Activated CD4-positive, alpha-beta memory T cell treated with anti-CD3 and anti-CD28 coated beads, Interleukin-2, amount 10 ng/mL, durations not matched to agents 7 days and 5 days (primary cell): ENCODE data around the gene ACRBP. TPM values are rescaled to one million over a fixed set of nuclear protein-coding genes. Genes with fewer than 3 reads are reported as not detected.

Source experiments
- CTCF ChIA-PET: fragments of 350-600 bp; sonication (Branson Sonifier 250); formaldehyde crosslinking; loops from one replicate; lab custom pipeline; 2021; ENCODE audit warnings: antibody characterized with exemption, inconsistent platforms; lab: Charles Lee
- POLR2A ChIA-PET: fragments of 350-600 bp; sonication (Branson Sonifier 250); formaldehyde crosslinking; loops from one replicate; lab custom pipeline; 2021; ENCODE audit warnings: antibody characterized with exemption; lab: Charles Lee
- DNase-seq: peaks from one replicate; pipeline ENCODE4 v3.0.0-alpha.2; 2020
- H3K27ac Mint-ChIP-seq: one replicate; pipeline ENCODE4 v1.8.0; 2021; ENCODE audit warnings: mild to moderate bottlenecking, mixed read lengths
- H3K27me3 Mint-ChIP-seq: one replicate; pipeline ENCODE4 v1.8.0; 2021; ENCODE audit warnings: mixed read lengths
- H3K36me3 Mint-ChIP-seq: one replicate; pipeline ENCODE4 v1.8.0; 2021; ENCODE audit warnings: low read depth, mixed read lengths
- H3K4me1 Mint-ChIP-seq: one replicate; pipeline ENCODE4 v1.8.0; 2021; ENCODE audit warnings: mixed read lengths
- H3K4me3 Mint-ChIP-seq: one replicate; pipeline ENCODE4 v1.8.0; 2021; ENCODE audit warnings: mild to moderate bottlenecking, mixed read lengths
- H3K9me3 Mint-ChIP-seq: one replicate; pipeline ENCODE4 v1.8.0; 2021; ENCODE audit warnings: mixed read lengths
- total RNA-seq, 2 experiments: library from RNA; stranded (reverse); gene quantifications; one replicate each; pipeline ENCODE4 v1.2.3, GENCODE V29; 2021

The ACRBP gene
- total RNA-seq, 2 experiments from 2014 or later = 1.8 TPM

GRCh38 chr12:6630736-6631135 lies 16.5 kb downstream of the ACRBP start:
- peaks cover 58% of the 10 kb centered on the region for H3K4me1 Mint-ChIP-seq
- ChIA-PET POLR2A (interaction anchor here (1.4 to 2.3 kb wide), 9 partner anchors 10 to 388 kb away, joined by 3 to 16 read pairs (median 4); partner anchors contain the start of genes LPCAT3, NOP2 and ZNF384), CTCF (interaction anchor here (1.2 to 5.8 kb wide), 2 partner anchors 10 to 11 kb away, joined by 4 to 34 read pairs; no protein-coding TSS in a partner anchor)
- DNase-seq = no peak
- H3K27ac Mint-ChIP-seq = peak overlapping the region; percentile 91
- H3K27me3 Mint-ChIP-seq = no peaks in the 10 kb centered on the region
- peaks cover 5% of the 10 kb centered on the region for H3K36me3 Mint-ChIP-seq
- H3K4me3 Mint-ChIP-seq = peak overlapping the region; percentile 58
- no peaks in the 10 kb centered on the region for H3K9me3 Mint-ChIP-seq

GRCh38 chr12:6627616-6628015 lies 19.6 kb downstream of the ACRBP start:
- DNase-seq = peak; percentile 48
- H3K4me1 Mint-ChIP-seq = peaks cover 43% of the 10 kb centered on the region

GRCh38 chr12:6626654-6627283 lies 20.5 kb downstream of the ACRBP start:
- ChIA-PET POLR2A (interaction anchor here (1.3 to 1.9 kb wide), 3 partner anchors 38 to 126 kb away, joined by 5 to 7 read pairs (median 6); partner anchors contain the start of genes MLF2 and ZNF384), CTCF (interaction anchor here (0.7 to 1.4 kb wide), 2 partner anchors 13 to 63 kb away, joined by 3 to 4 read pairs; partner anchors contain the start of gene ZNF384)

More at GRCh38 chr12:6627616-6628015, 19.6 kb downstream of the ACRBP start:
- peak overlapping the region; percentile 71 for H3K27ac Mint-ChIP-seq
- POLR2A ChIA-PET = interaction anchor here (1.3 to 1.9 kb wide), 3 partner anchors 37 to 125 kb away, joined by 5 to 7 read pairs (median 6); partner anchors contain the start of genes MLF2 and ZNF384
- CTCF ChIA-PET = interaction anchor here (0.6 to 5.8 kb wide), 7 partner anchors 8 to 139 kb away, joined by 3 to 34 read pairs (median 3); partner anchors contain the start of gene ZNF384
- H3K36me3 Mint-ChIP-seq = peaks cover 5% of the 10 kb centered on the region
- no peaks in the 10 kb centered on the region for H3K9me3 Mint-ChIP-seq
- H3K4me3 Mint-ChIP-seq = peak overlapping the region; percentile 73
- H3K27me3 Mint-ChIP-seq = no peaks in the 10 kb centered on the region

GRCh38 chr12:6620885-6621274 lies 26.4 kb downstream of the ACRBP start:
- Mint-ChIP-seq H3K27ac (no peak overlapping the region), H3K4me3 (peak overlapping the region; percentile 54), H3K36me3 (peaks cover 2% of the 10 kb centered on the region), H3K4me1 (peaks cover 16% of the 10 kb centered on the region), H3K27me3 (no peaks in the 10 kb centered on the region), H3K9me3 (no peaks in the 10 kb centered on the region)
- no peak for DNase-seq
- POLR2A ChIA-PET = interaction anchor here (0.9 to 1.4 kb wide), 4 partner anchors 11 to 43 kb away, joined by 3 to 4 read pairs (median 4); no protein-coding TSS in a partner anchor
- CTCF ChIA-PET = interaction anchor here (0.6 to 4.0 kb wide), 17 partner anchors 10 to 212 kb away, joined by 3 to 34 read pairs (median 4); partner anchors contain the start of genes COPS7A and MLF2

More at GRCh38 chr12:6626654-6627283, 20.5 kb downstream of the ACRBP start:
- H3K27me3 Mint-ChIP-seq = no peaks in the 10 kb centered on the region
- H3K36me3 Mint-ChIP-seq = peaks cover 5% of the 10 kb centered on the region
- peak overlapping the region; percentile 17 for H3K4me3 Mint-ChIP-seq
- peak overlapping the region; percentile 2 for H3K27ac Mint-ChIP-seq
- DNase-seq = peak; percentile 25
- H3K4me1 Mint-ChIP-seq = peaks cover 34% of the 10 kb centered on the region
- no peaks in the 10 kb centered on the region for H3K9me3 Mint-ChIP-seq

GRCh38 chr12:6620137-6620884 lies 26.9 kb downstream of the ACRBP start:
- DNase-seq = peak; percentile 60
- peaks cover 2% of the 10 kb centered on the region for H3K36me3 Mint-ChIP-seq
- POLR2A ChIA-PET = interaction anchor here (0.9 to 1.4 kb wide), 5 partner anchors 11 to 52 kb away, joined by 3 to 4 read pairs (median 3); partner anchors contain the start of gene NOP2
- H3K27me3 Mint-ChIP-seq = no peaks in the 10 kb centered on the region
- H3K27ac Mint-ChIP-seq = no peak overlapping the region
- peaks cover 16% of the 10 kb centered on the region for H3K4me1 Mint-ChIP-seq
- CTCF ChIA-PET = interaction anchor here (0.6 to 4.0 kb wide), 19 partner anchors 10 to 245 kb away, joined by 3 to 34 read pairs (median 4); partner anchors contain the start of genes COPS7A and MLF2
- H3K9me3 Mint-ChIP-seq = no peaks in the 10 kb centered on the region
- H3K4me3 Mint-ChIP-seq = peak overlapping the region; percentile 54

GRCh38 chr12:6618483-6619225 lies 28.6 kb downstream of the ACRBP start:
- Mint-ChIP-seq H3K36me3 (peaks cover 2% of the 10 kb centered on the region), H3K27ac (no peak overlapping the region), H3K4me1 (peaks cover 23% of the 10 kb centered on the region), H3K27me3 (no peaks in the 10 kb centered on the region), H3K4me3 (no peak overlapping the region), H3K9me3 (no peaks in the 10 kb centered on the region)
- ChIA-PET CTCF (interaction anchor here (0.7 to 4.0 kb wide), 9 partner anchors 10 to 247 kb away, joined by 3 to 34 read pairs (median 3); no protein-coding TSS in a partner anchor), POLR2A (interaction anchor here (1.3 kb wide), 1 partner anchor 71 kb away, joined by 5 read pairs; the partner anchor contains the start of gene ZNF384)
- no peak for DNase-seq

- Mint-ChIP-seq H3K4me1 (peaks cover 42% of the 10 kb centered on the region), H3K36me3 (peaks cover 2% of the 10 kb centered on the region), H3K27ac (peak overlapping the region; percentile 28), H3K4me3 (no peak overlapping the region), H3K9me3 (no peaks in the 10 kb centered on the region), H3K27me3 (no peaks in the 10 kb centered on the region)
- no peak for DNase-seq
- ChIA-PET CTCF (interaction anchor here (0.6 to 0.8 kb wide), 6 partner anchors 49 to 276 kb away, joined by 3 to 4 read pairs (median 3); partner anchors contain the start of gene ZNF384), POLR2A (interaction anchor here (0.7 to 1.2 kb wide), 2 partner anchors 7 to 19 kb away, joined by 3 read pairs; no protein-coding TSS in a partner anchor)
Measured at GRCh38 chr12:6615802-6616201, 31.4 kb downstream of the ACRBP start.

- ChIA-PET CTCF (interaction anchor here (0.9 to 1.1 kb wide), 3 partner anchors 9 to 70 kb away, joined by 3 read pairs; no protein-coding TSS in a partner anchor), POLR2A (interaction anchor here (0.6 to 2.5 kb wide), 6 partner anchors 8 to 158 kb away, joined by 3 to 14 read pairs (median 4); partner anchors contain the start of genes COPS7A and ZNF384)
- DNase-seq = no peak
- H3K4me1 Mint-ChIP-seq = peaks cover 46% of the 10 kb centered on the region
- no peaks in the 10 kb centered on the region for H3K27me3 Mint-ChIP-seq
- no peak overlapping the region for H3K27ac Mint-ChIP-seq
- no peaks in the 10 kb centered on the region for H3K36me3 Mint-ChIP-seq
- H3K9me3 Mint-ChIP-seq = no peaks in the 10 kb centered on the region
- no peak overlapping the region for H3K4me3 Mint-ChIP-seq
Measured at GRCh38 chr12:6614513-6615172, 32.6 kb downstream of the ACRBP start.

GRCh38 chr12:6613776-6614512 lies 33.3 kb downstream of the ACRBP start:
- Mint-ChIP-seq H3K27ac (no peak overlapping the region), H3K9me3 (no peaks in the 10 kb centered on the region)
- CTCF ChIA-PET = interaction anchor here (0.6 to 1.1 kb wide), 5 partner anchors 9 to 175 kb away, joined by 3 to 4 read pairs (median 3); partner anchors contain the start of gene CD4

GRCh38 chr12:6613015-6613775 lies 34.0 kb downstream of the ACRBP start:
- Mint-ChIP-seq H3K27me3 (no peaks in the 10 kb centered on the region), H3K4me1 (peaks cover 44% of the 10 kb centered on the region), H3K36me3 (no peaks in the 10 kb centered on the region), H3K27ac (peak overlapping the region; percentile 44), H3K4me3 (peak overlapping the region; percentile 19), H3K9me3 (no peaks in the 10 kb centered on the region)
- DNase-seq = peak; percentile 62
- ChIA-PET CTCF (interaction anchor here (0.5 to 1.4 kb wide), 5 partner anchors 14 to 176 kb away, joined by 3 to 7 read pairs (median 4); partner anchors contain the start of gene CD4), POLR2A (interaction anchor here (0.6 to 2.5 kb wide), 11 partner anchors 8 to 238 kb away, joined by 3 to 20 read pairs (median 4); partner anchors contain the start of genes CDCA3, COPS7A, MLF2 and VAMP1)

More at GRCh38 chr12:6613776-6614512, 33.3 kb downstream of the ACRBP start:
- H3K4me1 Mint-ChIP-seq = peaks cover 46% of the 10 kb centered on the region
- H3K4me3 Mint-ChIP-seq = no peak overlapping the region
- no peaks in the 10 kb centered on the region for H3K36me3 Mint-ChIP-seq
- peak; percentile 61 for DNase-seq
- POLR2A ChIA-PET = interaction anchor here (0.6 to 2.5 kb wide), 11 partner anchors 9 to 237 kb away, joined by 3 to 20 read pairs (median 4); partner anchors contain the start of genes CDCA3, COPS7A, MLF2 and ZNF384
- no peaks in the 10 kb centered on the region for H3K27me3 Mint-ChIP-seq
